Keratinocyte (primary cell): ENCODE data around the gene CUEDC2.

Source experiments
- CTCF ChIP-seq, 3 experiments: IDR thresholded peaks in 1 of 3; conservative IDR thresholded peaks in 1 of 3; optimal IDR thresholded peaks in 1 of 3; 2 replicates in 2 of 3; 3 replicates in 1 of 3; pipeline versions ENCODE3 to v1.5.1; 2011; ENCODE audit warnings: low read length in 3 of 3, mild to moderate bottlenecking in 3 of 3, moderate library complexity in 2 of 3, control low read depth in 1 of 3, inconsistent platforms in 1 of 3; ENCODE audit not compliant: insufficient read depth in 2 of 3; ENCODE audit errors: extremely low read depth in 1 of 3
- EZH2 ChIP-seq: IDR thresholded peaks from one replicate; pipeline ENCODE4 v1.6.1; 2012; ENCODE audit warnings: inconsistent platforms, mild to moderate bottlenecking, low read length, moderate library complexity

GRCh38 chr10:102376901-102377300 lies 55.5 kb downstream of the CUEDC2 start:
- no peak for TF ChIP-seq CTCF (optimal IDR thresholded peaks at IDR 0.05 in 1 of 3, IDR thresholded peaks at IDR 0.05 in 1 of 3, conservative IDR thresholded peaks at IDR 0.05 in 1 of 3; ENCODE audit: extremely low read depth in 1 of 3, insufficient read depth in 2 of 3, low read length in 3 of 3)
- no peak for TF ChIP-seq EZH2
